H9 (cell line): ENCODE results near the gene KAT14. TPM values are rescaled to one million over a fixed set of nuclear protein-coding genes. Genes with fewer than 3 reads are reported as not detected.

Experiments
- DNase-seq: peaks from one replicate; pipeline ENCODE4 v3.0.0-alpha.2; 2017
- H2AFZ ChIP-seq: one replicate; pipeline ENCODE4 v1.6.1; 2013; ENCODE audit warnings: mild to moderate bottlenecking, low read length, control low read depth, moderate library complexity
- H2AK5ac ChIP-seq: 2 replicates; pipeline ENCODE4 v1.6.1; 2013; ENCODE audit warnings: low read length, control low read depth, mixed read lengths; ENCODE audit not compliant: insufficient read length
- H2BK120ac ChIP-seq: one replicate; pipeline ENCODE4 v1.6.1; 2013; ENCODE audit warnings: low read depth, mild to moderate bottlenecking, low read length, control low read depth, inconsistent platforms; ENCODE audit not compliant: poor library complexity, severe bottlenecking
- H2BK12ac ChIP-seq: 2 replicates; pipeline ENCODE4 v1.6.1; 2013; ENCODE audit warnings: low read length, control low read depth, mixed read lengths, low read depth; ENCODE audit not compliant: insufficient read length
- H2BK15ac ChIP-seq: 2 replicates; pipeline ENCODE4 v1.6.1; 2013; ENCODE audit warnings: low read depth, low read length, control low read depth
- H2BK20ac ChIP-seq: one replicate; pipeline ENCODE4 v1.6.1; 2013; ENCODE audit warnings: low read depth, mild to moderate bottlenecking, low read length, control low read depth, inconsistent platforms; ENCODE audit not compliant: poor library complexity, severe bottlenecking
- H2BK5ac ChIP-seq: 2 replicates; pipeline ENCODE4 v1.6.1; 2013; ENCODE audit warnings: low read length, control low read depth, mixed read lengths; ENCODE audit not compliant: insufficient read length
- H3K14ac ChIP-seq: 2 replicates; pipeline ENCODE4 v1.6.1; 2013; ENCODE audit warnings: low read length, control low read depth; ENCODE audit not compliant: insufficient read depth
- H3K18ac ChIP-seq: 2 replicates; pipeline ENCODE4 v1.6.1; 2013; ENCODE audit warnings: low read depth, mild to moderate bottlenecking, mixed read lengths, low read length, control low read depth; ENCODE audit not compliant: insufficient read length
- H3K23ac ChIP-seq: 2 replicates; pipeline ENCODE4 v1.6.1; 2013; ENCODE audit warnings: low read length, control low read depth, mixed read lengths, low read depth; ENCODE audit not compliant: insufficient read length
- H3K23me2 ChIP-seq: 2 replicates; pipeline ENCODE4 v1.6.1; 2013; ENCODE audit warnings: low read depth, mild to moderate bottlenecking, mixed read lengths, low read length, control low read depth; ENCODE audit not compliant: insufficient read length, poor library complexity, severe bottlenecking
- H3K27ac ChIP-seq: 2 replicates; pipeline ENCODE4 v1.5.1; 2013; ENCODE audit warnings: low read length, control low read depth, mixed read lengths, low read depth; ENCODE audit not compliant: insufficient read length
- H3K27me3 ChIP-seq: 2 replicates; pipeline ENCODE4 v1.6.1; 2013; ENCODE audit warnings: low read length, control low read depth, inconsistent platforms; ENCODE audit not compliant: insufficient read depth
- H3K4ac ChIP-seq: 2 replicates; pipeline ENCODE4 v1.6.1; 2013; ENCODE audit warnings: low read depth, mild to moderate bottlenecking, control low read depth, inconsistent platforms, low read length, moderate library complexity
- H3K4me1 ChIP-seq: 2 replicates; pipeline ENCODE4 v1.6.1; 2013; ENCODE audit warnings: low read length, control low read depth, inconsistent platforms; ENCODE audit not compliant: insufficient read depth
- H3K4me2 ChIP-seq: 2 replicates; pipeline ENCODE4 v1.6.1; 2013; ENCODE audit warnings: low read length, control low read depth, mixed read lengths; ENCODE audit not compliant: insufficient read length, insufficient read depth
- H3K56ac ChIP-seq: 2 replicates; pipeline ENCODE4 v1.6.1; 2013; ENCODE audit warnings: low read depth, mild to moderate bottlenecking, mixed read lengths, low read length, control low read depth; ENCODE audit not compliant: insufficient read length
- H3K79me1 ChIP-seq: 2 replicates; pipeline ENCODE4 v1.6.1; 2013; ENCODE audit warnings: low read depth, mild to moderate bottlenecking, moderate library complexity, low read length, control low read depth, inconsistent platforms; ENCODE audit not compliant: insufficient read depth, poor library complexity, severe bottlenecking
- H3K79me2 ChIP-seq: 2 replicates; pipeline ENCODE4 v1.6.1; 2013; ENCODE audit warnings: low read length, control low read depth, inconsistent platforms; ENCODE audit not compliant: insufficient read depth
- H3K9ac ChIP-seq: 2 replicates; pipeline ENCODE4 v1.6.1; 2013; ENCODE audit warnings: low read length, control low read depth, mixed read lengths; ENCODE audit not compliant: insufficient read length; ENCODE audit errors: extremely low read depth
- H3K9me3 ChIP-seq: one replicate; pipeline ENCODE4 v1.6.1; 2013; ENCODE audit warnings: low read depth, low read length, inconsistent platforms; ENCODE audit not compliant: control insufficient read depth
- H3T11ph ChIP-seq: one replicate; pipeline ENCODE4 v1.6.1; 2013; ENCODE audit warnings: mild to moderate bottlenecking, low read length, control low read depth, inconsistent platforms
- H4K20me1 ChIP-seq: one replicate; pipeline ENCODE4 v1.6.1; 2013; ENCODE audit not compliant: control insufficient read depth, insufficient read length, insufficient read depth
- H4K5ac ChIP-seq: 2 replicates; pipeline ENCODE4 v1.6.1; 2013; ENCODE audit warnings: low read depth, mild to moderate bottlenecking, mixed read lengths, low read length, control low read depth; ENCODE audit not compliant: insufficient read length
- H4K8ac ChIP-seq: replicated peaks from 2 replicates; pipeline ENCODE4 v1.6.1; 2013; ENCODE audit warnings: low read length, control low read depth, mixed read lengths, low read depth; ENCODE audit not compliant: insufficient read length
- H4K91ac ChIP-seq: 2 replicates; pipeline ENCODE4 v1.6.1; 2013; ENCODE audit warnings: low read depth, mild to moderate bottlenecking, moderate library complexity, mixed read lengths, low read length, control low read depth; ENCODE audit not compliant: insufficient read length
- H3K27ac Mint-ChIP-seq, 3 experiments: 2 replicates in 2 of 3; 3 replicates in 1 of 3; pipeline ENCODE4 v1.8.0; 2020 to 2021; ENCODE audit warnings: mixed read lengths in 3 of 3, mild to moderate bottlenecking in 1 of 3, moderate library complexity in 1 of 3
- H3K27me3 Mint-ChIP-seq: 2 replicates; pipeline ENCODE4 v1.8.0; 2021; ENCODE audit warnings: low read depth, mild to moderate bottlenecking, moderate library complexity, mixed read lengths
- H3K36me3 Mint-ChIP-seq, 3 experiments: 2 replicates in 2 of 3; 3 replicates in 1 of 3; pipeline ENCODE4 v1.8.0; 2020 to 2021; ENCODE audit warnings: low read depth in 3 of 3, mixed read lengths in 3 of 3; ENCODE audit not compliant: insufficient read depth in 1 of 3
- H3K4me1 Mint-ChIP-seq, 2 experiments: 2 replicates each; pipeline ENCODE4 v1.8.0; 2020; ENCODE audit warnings: mixed read lengths in 2 of 2
- H3K4me3 Mint-ChIP-seq, 2 experiments: 2 replicates in 1 of 2; 3 replicates in 1 of 2; pipeline ENCODE4 v1.8.0; 2020 to 2021; ENCODE audit warnings: mild to moderate bottlenecking in 2 of 2, mixed read lengths in 2 of 2, moderate library complexity in 1 of 2
- H3K9me3 Mint-ChIP-seq, 2 experiments: 2 replicates in 1 of 2; 3 replicates in 1 of 2; pipeline ENCODE4 v1.8.0; 2020; ENCODE audit warnings: mild to moderate bottlenecking in 2 of 2, mixed read lengths in 2 of 2, moderate library complexity in 1 of 2
- WGBS: extraction: QIAGEN DNeasy Blood & Tissue Kit; methylation state at CpG from one replicate; pipeline ENCODE4 v1.1.7; 2013; ENCODE audit warnings: missing lambda C conversion rate, low lambda C conversion rate, mixed read lengths; ENCODE audit not compliant: insufficient read length; ENCODE audit errors: extremely low coverage; 5-methylcytosine and 5-hydroxymethylcytosine counted together
- total RNA-seq: library from RNA; stranded (reverse); gene quantifications from 2 replicates; pipeline ENCODE4 v1.2.1, GENCODE V29; 2021
- TF ChIP-seq, protein P1 (sequence below): fragments of 200-600 bp; sonication (generic); conservative IDR thresholded peaks from 3 replicates; pipeline ENCODE4 v1.8.0; 2021; ENCODE audit warnings: antibody characterized with exemption, mild to moderate bottlenecking

Gene KAT14
- total RNA-seq, 1 experiment from 2014 or later: 19.2 TPM

- Histone ChIP-seq H2BK5ac (no peak overlapping the region), H4K8ac (no peak overlapping the region), H3K4me2 (no peak overlapping the region), H2BK15ac (no peak overlapping the region), H3K27me3 (no peaks in the 10 kb centered on the region), H4K5ac (no peak overlapping the region), H2AK5ac (no peak overlapping the region), H3K79me1 (no peaks in the 10 kb centered on the region), H3K27ac (no peak overlapping the region), H2BK20ac (no peak overlapping the region), H4K91ac (no peak overlapping the region), H3K23me2 (no peaks in the 10 kb centered on the region), H3K23ac (no peak overlapping the region), H3K14ac (no peak overlapping the region), H3K4ac (no peak overlapping the region), H3K56ac (no peak overlapping the region), H3K4me1 (no peaks in the 10 kb centered on the region), H3K9ac (no peak overlapping the region), H3K18ac (no peak overlapping the region), H3K79me2 (no peaks in the 10 kb centered on the region), H3K9me3 (no peaks in the 10 kb centered on the region), H3T11ph (no peak overlapping the region), H2BK12ac (no peak overlapping the region), H2BK120ac (no peak overlapping the region), H4K20me1 (no peaks in the 10 kb centered on the region), H2AFZ (no peak overlapping the region)
- H3K36me3 Mint-ChIP-seq: no peaks in the 10 kb centered on the region
- WGBS: no CpG with 5 or more reads among the region's 5 CpGs
- no peaks in the 10 kb centered on the region for H3K9me3 Mint-ChIP-seq
- peaks cover 11 to 18% of the 10 kb centered on the region in 2 experiments for H3K4me1 Mint-ChIP-seq
- no peaks in the 10 kb centered on the region for H3K27me3 Mint-ChIP-seq
- TF ChIP-seq, protein P1, sequence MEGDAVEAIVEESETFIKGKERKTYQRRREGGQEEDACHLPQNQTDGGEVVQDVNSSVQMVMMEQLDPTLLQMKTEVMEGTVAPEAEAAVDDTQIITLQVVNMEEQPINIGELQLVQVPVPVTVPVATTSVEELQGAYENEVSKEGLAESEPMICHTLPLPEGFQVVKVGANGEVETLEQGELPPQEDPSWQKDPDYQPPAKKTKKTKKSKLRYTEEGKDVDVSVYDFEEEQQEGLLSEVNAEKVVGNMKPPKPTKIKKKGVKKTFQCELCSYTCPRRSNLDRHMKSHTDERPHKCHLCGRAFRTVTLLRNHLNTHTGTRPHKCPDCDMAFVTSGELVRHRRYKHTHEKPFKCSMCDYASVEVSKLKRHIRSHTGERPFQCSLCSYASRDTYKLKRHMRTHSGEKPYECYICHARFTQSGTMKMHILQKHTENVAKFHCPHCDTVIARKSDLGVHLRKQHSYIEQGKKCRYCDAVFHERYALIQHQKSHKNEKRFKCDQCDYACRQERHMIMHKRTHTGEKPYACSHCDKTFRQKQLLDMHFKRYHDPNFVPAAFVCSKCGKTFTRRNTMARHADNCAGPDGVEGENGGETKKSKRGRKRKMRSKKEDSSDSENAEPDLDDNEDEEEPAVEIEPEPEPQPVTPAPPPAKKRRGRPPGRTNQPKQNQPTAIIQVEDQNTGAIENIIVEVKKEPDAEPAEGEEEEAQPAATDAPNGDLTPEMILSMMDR: no peak
- DNase-seq: no peak
- no peak overlapping the region for H3K27ac Mint-ChIP-seq
- H3K4me3 Mint-ChIP-seq: no peak overlapping the region
Measured at GRCh38 chr20:18215566-18215965, 77.9 kb downstream of the KAT14 start.
